Left lung (tissue), 10 donors: ENCODE measurements around the gene CHN1. TPM values are rescaled to one million over a fixed set of nuclear protein-coding genes. Genes with fewer than 3 reads are reported as not detected.

Source experiments
- ATAC-seq: fragments of 200-7000 bp; cut with Tn5 transposase; one replicate; pipeline ENCODE4 v1.9.1; 2020; ENCODE audit warnings: moderate library complexity
- DNase-seq, 4 donors: peaks; one replicate each; pipeline ENCODE4 v3.0.0-alpha.2; 2013 to 2020
- H3K27ac ChIP-seq, 2 donors: fragments of 200-600 bp; sonication (generic) in 1 of 2; one replicate each; pipeline versions ENCODE4 v1.5.0 to v1.8.0; 2020 to 2021
- H3K27me3 ChIP-seq, 2 donors: fragments of 200-600 bp; sonication (generic) in 1 of 2; one replicate each; pipeline versions ENCODE4 v1.5.0 to v1.8.0; 2020 to 2021
- H3K36me3 ChIP-seq, 2 donors: fragments of 200-600 bp; sonication (generic) in 1 of 2; one replicate each; pipeline versions ENCODE4 v1.5.0 to v1.8.0; 2020 to 2021
- H3K4me1 ChIP-seq, 2 donors: fragments of 200-600 bp; one replicate each; pipeline ENCODE4 v1.8.0; 2021
- H3K4me3 ChIP-seq, 2 donors: fragments of 200-600 bp; sonication (generic) in 1 of 2; one replicate each; pipeline versions ENCODE4 v1.5.0 to v1.8.0; 2020 to 2021; ENCODE audit warnings: mild to moderate bottlenecking in 1 of 2
- H3K9me3 ChIP-seq, 2 donors: fragments of 200-600 bp; sonication (generic) in 1 of 2; one replicate each; pipeline versions ENCODE4 v1.5.0 to v1.8.0; 2020 to 2021
- intact Hi-C, 2 donors: fragments of 100-400 bp; cut with DNase I; formaldehyde crosslinking; loops; one replicate each; pipeline versions ENCODE4 v1.11.2 to v1.14.2; 2022
- polyA plus RNA-seq, 6 donors: library from polyadenylated mRNA; unstranded; fragments of 120-200 nt; gene quantifications; one replicate each; pipeline ENCODE4 v1.2.1, GENCODE V29; 2013; ENCODE audit not compliant: insufficient read length in 6 of 6
- total RNA-seq, 2 donors: library from RNA; stranded (reverse); fragmentation: NEBNext Ultra II Directional; extraction: Animal tissue kit (Norgen Biotek cat#: 25700); gene quantifications; one replicate each; pipeline ENCODE4 v1.2.1, GENCODE V29; 2021
- TF ChIP-seq, protein P1 (sequence below), 2 donors: fragments of 200-600 bp; sonication (generic) in 1 of 2; IDR thresholded peaks; one replicate each; pipeline versions ENCODE4 v1.5.0 to v1.8.0; 2021; ENCODE audit warnings: antibody characterized with exemption in 2 of 2
- donor health status: DM: no; HTN: yes; CAD: no.
- donor health status: DM: no; HTN: no; CAD: no.

CHN1 gene
- total and polyA plus RNA-seq, 8 donors: 27.4 to 170 (median 99.9) TPM

DNA sequence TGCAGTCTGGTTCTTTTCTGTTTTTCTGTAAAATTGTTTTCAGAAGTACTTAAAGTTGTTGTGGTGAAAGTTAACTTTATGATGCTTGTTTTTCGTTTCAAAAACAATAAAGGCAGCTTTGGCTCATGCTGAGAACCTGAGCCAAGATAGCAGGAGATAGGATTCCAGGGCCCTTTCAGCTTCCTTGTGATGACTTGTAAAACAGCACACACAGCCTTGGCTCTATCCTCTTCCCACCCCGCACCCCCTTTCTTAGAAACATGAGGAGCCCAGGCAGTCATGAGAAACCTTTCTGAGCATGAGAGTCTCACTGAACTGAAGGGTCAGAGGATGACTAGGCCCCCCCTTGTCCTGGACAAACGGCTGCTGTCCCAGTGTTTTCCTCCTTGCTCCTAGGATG lies 228.5 kb downstream of the CHN1 start:
- no peak for DNase-seq
- no peak for ATAC-seq
- Histone ChIP-seq H3K4me3 (no peak overlapping the region), H3K27ac (no peak overlapping the region), H3K4me1 (peaks cover 15 to 18% of the 10 kb centered on the region in 2 donors), H3K27me3 (no peaks in the 10 kb centered on the region), H3K9me3 (no peaks in the 10 kb centered on the region), H3K36me3 (no peaks in the 10 kb centered on the region)
- intact Hi-C loops: no loop called here
- TF ChIP-seq, protein P1, sequence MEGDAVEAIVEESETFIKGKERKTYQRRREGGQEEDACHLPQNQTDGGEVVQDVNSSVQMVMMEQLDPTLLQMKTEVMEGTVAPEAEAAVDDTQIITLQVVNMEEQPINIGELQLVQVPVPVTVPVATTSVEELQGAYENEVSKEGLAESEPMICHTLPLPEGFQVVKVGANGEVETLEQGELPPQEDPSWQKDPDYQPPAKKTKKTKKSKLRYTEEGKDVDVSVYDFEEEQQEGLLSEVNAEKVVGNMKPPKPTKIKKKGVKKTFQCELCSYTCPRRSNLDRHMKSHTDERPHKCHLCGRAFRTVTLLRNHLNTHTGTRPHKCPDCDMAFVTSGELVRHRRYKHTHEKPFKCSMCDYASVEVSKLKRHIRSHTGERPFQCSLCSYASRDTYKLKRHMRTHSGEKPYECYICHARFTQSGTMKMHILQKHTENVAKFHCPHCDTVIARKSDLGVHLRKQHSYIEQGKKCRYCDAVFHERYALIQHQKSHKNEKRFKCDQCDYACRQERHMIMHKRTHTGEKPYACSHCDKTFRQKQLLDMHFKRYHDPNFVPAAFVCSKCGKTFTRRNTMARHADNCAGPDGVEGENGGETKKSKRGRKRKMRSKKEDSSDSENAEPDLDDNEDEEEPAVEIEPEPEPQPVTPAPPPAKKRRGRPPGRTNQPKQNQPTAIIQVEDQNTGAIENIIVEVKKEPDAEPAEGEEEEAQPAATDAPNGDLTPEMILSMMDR (IDR thresholded peaks at IDR 0.05): no peak

DNA sequence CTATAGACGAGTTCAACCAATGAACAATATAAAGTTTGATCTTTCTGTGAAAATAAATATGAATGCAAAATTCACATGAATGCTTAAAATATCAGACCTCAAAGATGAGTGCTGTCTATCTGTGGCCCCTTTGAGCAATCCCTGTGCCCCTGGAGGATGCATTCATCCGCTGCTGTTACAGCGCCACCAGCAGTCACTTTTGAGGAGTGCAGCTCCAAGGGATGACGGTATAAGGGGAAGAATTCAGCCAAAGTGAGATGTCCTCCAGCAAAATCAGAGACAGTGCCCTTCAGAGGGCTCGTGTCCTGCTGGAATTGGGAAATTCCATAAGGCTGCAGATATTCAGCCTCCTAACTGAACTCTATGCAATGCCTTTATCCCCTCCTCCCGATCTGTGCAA lies 229.0 kb downstream of the CHN1 start:
- no peaks in the 10 kb centered on the region for H3K36me3 ChIP-seq
- no peaks in the 10 kb centered on the region for H3K9me3 ChIP-seq
- H3K4me3 ChIP-seq: no peak overlapping the region
- H3K27me3 ChIP-seq: no peaks in the 10 kb centered on the region
- peaks cover 17 to 21% of the 10 kb centered on the region in 2 donors for H3K4me1 ChIP-seq
- no peak overlapping the region for H3K27ac ChIP-seq
- ATAC-seq: no peak
- intact Hi-C loops: no loop called here
- TF ChIP-seq, protein P1 (IDR thresholded peaks at IDR 0.05): no peak
- no peak for DNase-seq

DNA sequence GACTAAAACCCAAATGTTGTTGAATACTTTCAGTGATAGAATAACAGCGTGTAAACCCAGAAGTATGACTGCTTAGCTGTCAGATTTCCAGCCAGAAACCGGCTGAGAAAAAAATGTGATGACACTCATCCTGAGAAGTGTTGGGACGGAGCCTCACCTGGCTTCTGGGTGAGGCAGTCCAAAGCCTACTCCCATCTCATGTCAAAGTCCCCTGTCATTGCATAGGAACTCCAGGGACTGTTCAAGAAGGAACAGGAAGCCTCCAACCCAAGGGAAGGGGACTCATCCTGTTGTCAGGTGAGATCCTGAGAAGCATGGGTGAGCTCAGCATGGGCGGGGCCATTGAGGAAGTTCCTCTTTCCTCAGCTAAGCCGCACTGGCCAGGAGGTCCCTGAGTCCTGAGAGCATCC lies 229.6 kb downstream of the CHN1 start:
- DNase-seq: no peak
- Histone ChIP-seq H3K4me1 (peaks cover 17 to 21% of the 10 kb centered on the region in 2 donors), H3K36me3 (no peaks in the 10 kb centered on the region), H3K9me3 (no peaks in the 10 kb centered on the region), H3K27ac (no peak overlapping the region), H3K4me3 (no peak overlapping the region), H3K27me3 (no peaks in the 10 kb centered on the region)
- no peak for ATAC-seq
- intact Hi-C loops: no loop called here
- TF ChIP-seq, protein P1 (IDR thresholded peaks at IDR 0.05): no peak

DNA sequence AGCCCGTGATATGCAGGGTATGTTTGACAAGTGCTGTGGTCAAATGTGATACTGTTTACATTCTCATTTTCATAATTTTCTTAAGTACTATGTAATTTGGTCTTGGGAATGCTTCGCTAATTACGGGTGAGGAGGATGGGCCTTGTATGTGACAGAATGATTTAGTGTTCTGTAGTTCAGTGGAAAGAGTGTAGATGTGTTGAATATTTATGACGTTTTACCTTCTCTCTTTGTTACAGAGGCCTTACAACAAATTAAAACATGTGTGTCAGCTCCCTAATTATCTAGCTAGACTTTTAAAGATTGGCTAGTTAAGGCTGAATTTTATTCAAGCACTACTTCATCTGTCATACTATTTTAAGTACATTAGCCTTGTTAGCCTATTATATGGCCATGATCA lies 230.3 kb downstream of the CHN1 start:
- DNase-seq (no peak), ATAC-seq (no peak)
- Histone ChIP-seq H3K27me3 (no peaks in the 10 kb centered on the region), H3K27ac (no peak overlapping the region), H3K4me3 (no peak overlapping the region), H3K4me1 (peaks cover 17 to 21% of the 10 kb centered on the region in 2 donors), H3K36me3 (no peaks in the 10 kb centered on the region), H3K9me3 (no peaks in the 10 kb centered on the region)
- TF ChIP-seq, protein P1 (IDR thresholded peaks at IDR 0.05): no peak
- intact Hi-C loops: loop anchor here in 1 of 2 donors (5.0 kb wide), 1 partner anchor 212 kb away; no protein-coding TSS in a partner anchor

DNA sequence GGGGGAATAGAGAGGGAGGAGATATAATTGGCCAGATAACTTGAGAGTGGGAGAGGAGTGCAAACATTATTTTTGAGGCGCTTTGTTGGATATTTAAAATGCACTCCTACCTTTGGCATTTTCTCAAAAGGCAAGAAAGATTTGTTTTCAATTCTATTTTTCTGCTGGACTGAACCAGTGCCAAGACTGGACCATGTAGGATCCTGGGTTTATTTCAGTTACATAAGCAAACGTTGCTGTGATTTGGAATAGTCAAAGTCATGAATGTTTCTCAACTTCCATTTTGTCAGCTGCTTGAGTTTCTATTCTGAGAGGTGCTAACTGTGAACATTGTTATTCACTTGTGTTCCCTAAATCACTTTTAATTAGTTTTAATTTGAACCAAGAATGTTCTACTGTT lies 232.0 kb downstream of the CHN1 start:
- TF ChIP-seq, protein P1 (IDR thresholded peaks at IDR 0.05): no peak
- intact Hi-C loops: loop anchor here in 1 of 2 donors (5.0 kb wide), 1 partner anchor 214 kb away; no protein-coding TSS in a partner anchor
- no peaks in the 10 kb centered on the region for H3K9me3 ChIP-seq
- H3K4me3 ChIP-seq: no peak overlapping the region
- H3K27me3 ChIP-seq: no peaks in the 10 kb centered on the region
- no peaks in the 10 kb centered on the region for H3K36me3 ChIP-seq
- H3K27ac ChIP-seq: no peak overlapping the region
- DNase-seq (no peak), ATAC-seq (no peak)
- H3K4me1 ChIP-seq: peaks cover 6 to 10% of the 10 kb centered on the region in 2 donors
